ENCODE data around the gene CDKN2B. TPM values are rescaled to one million over a fixed set of nuclear protein-coding genes. Genes with fewer than 3 reads are reported as not detected.
A peak's percentile ranks its signal among the peaks of the same experiment; 100 is the strongest.

CDKN2B gene
- total RNA-seq, 1 experiment from 2014 or later = 29.6 TPM

GRCh38 chr9:21995006-21995665 lies 14.0 kb downstream of the CDKN2B start:
- DNase-seq (ENCODE audit: low read depth in 1 of 2, low spot score in 2 of 2) = peak; percentile 73 to 74
- peak overlapping the region; percentile 80 for H3K4me3 ChIP-seq
- H3K9me3 ChIP-seq (replicated peaks) = no peaks in the 10 kb centered on the region
- H3K27me3 ChIP-seq (replicated peaks) = no peaks in the 10 kb centered on the region
- peaks cover 32% of the 10 kb centered on the region for H3K36me3 ChIP-seq
- peaks cover 23% of the 10 kb centered on the region for H3K4me1 ChIP-seq (replicated peaks)
- H3K27ac ChIP-seq = peak overlapping the region; percentile 94

DNA sequence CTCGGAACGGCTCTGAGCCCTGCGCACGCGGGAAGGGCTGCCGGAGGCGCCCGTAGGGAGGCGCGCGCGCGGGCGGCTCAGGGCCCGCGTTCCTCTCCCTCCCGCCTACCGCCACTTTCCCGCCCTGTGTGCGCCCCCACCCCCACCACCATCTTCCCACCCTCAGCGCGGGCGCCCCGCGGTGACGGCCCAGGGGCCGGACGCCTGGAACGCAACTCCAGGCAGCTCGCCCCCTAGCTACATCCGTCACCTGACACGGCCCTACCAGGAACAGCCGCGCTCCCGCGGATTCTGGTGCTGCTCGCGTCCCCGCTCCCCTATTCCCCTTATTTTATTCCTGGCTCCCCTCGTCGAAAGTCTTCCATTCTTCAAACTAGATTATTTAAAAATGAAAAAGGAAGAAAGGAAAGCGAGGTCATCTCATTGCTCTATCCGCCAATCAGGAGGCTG lies 14.5 kb downstream of the CDKN2B start, which contains the start of gene CDKN2B-AS1:
Gene CDKN2B-AS1 (plus strand): TSS at position 236 of the 450 bp plus-strand sequence.
- peak; percentile 80 for DNase-seq (ENCODE audit: low read depth in 1 of 2, low spot score in 2 of 2)
- H3K27ac ChIP-seq = peak within 1 kb of the TSS; percentile 94

DNA sequence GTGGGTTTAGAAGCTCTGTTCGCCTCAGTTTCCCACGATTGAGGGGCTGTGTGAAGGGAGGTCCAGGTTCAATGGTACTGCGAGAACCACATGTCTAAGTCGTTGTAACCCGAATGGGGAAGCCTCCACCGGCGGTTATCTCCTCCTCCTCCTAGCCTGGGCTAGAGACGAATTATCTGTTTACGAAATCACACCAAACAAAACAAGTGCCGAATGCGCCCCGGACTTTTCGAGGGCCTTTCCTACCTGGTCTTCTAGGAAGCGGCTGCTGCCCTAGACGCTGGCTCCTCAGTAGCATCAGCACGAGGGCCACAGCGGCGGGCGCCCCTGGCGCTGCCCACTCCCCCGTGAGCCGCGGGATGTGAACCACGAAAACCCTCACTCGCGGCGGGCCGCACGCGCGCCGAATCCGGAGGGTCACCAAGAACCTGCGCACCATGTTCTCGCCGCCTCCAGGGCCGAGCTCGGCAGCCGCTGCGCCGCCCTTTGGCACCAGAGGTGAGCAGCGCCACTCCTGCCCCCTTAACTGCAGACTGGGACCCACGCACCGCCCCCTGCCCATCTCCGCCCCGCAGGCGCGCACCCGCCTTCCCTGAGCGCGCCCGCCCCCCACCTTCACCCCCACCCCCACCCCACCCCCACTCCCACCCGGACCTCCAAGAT lies 15.1 kb downstream of the CDKN2B start, which contains the start of gene CDKN2A:
Gene CDKN2A (minus strand): TSS at position 500 of the 663 bp plus-strand sequence.
- peak; percentile 73 to 78 for DNase-seq (ENCODE audit: low read depth in 1 of 2, low spot score in 2 of 2)
- no peaks in the 10 kb centered on the region for H3K9me3 ChIP-seq (replicated peaks)
- H3K27ac ChIP-seq = peak within 1 kb of the TSS; percentile 94
- peaks cover 29% of the 10 kb centered on the region for H3K4me1 ChIP-seq (replicated peaks)
- H3K36me3 ChIP-seq = peaks cover 38% of the 10 kb centered on the region
- no peaks in the 10 kb centered on the region for H3K27me3 ChIP-seq (replicated peaks)
- H3K4me3 ChIP-seq = peak within 1 kb of the TSS; percentile 80

More for the DNA sequence above, 14.5 kb downstream of the CDKN2B start, which contains the start of gene CDKN2B-AS1:
- peaks cover 23% of the 10 kb centered on the region for H3K4me1 ChIP-seq (replicated peaks)
- H3K9me3 ChIP-seq (replicated peaks) = no peaks in the 10 kb centered on the region
- H3K4me3 ChIP-seq = peak within 1 kb of the TSS; percentile 80
- H3K27me3 ChIP-seq (replicated peaks) = no peaks in the 10 kb centered on the region
- H3K36me3 ChIP-seq = peaks cover 35% of the 10 kb centered on the region

DNA sequence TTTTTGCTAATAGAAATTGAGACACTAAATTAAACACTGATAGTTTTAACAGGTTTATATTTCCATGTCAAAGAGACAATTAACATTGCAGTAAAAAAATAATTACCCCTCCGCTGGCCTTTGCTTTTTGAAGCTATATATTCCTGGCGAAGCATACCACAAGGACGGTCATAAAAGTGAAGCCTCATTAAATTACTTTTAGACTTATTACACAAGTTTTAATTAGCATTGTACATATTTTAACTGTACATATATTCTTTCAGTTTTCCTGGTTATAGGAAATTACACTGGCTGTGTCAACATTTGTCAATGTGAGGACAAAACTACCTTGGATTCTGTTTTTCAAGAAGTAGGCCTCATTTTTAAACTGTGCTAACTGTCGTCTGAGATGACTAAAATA lies 16.1 kb downstream of the CDKN2B start:
- Histone ChIP-seq H3K4me1 (replicated peaks) (peaks cover 32% of the 10 kb centered on the region), H3K9me3 (replicated peaks) (no peaks in the 10 kb centered on the region), H3K4me3 (peak overlapping the region; percentile 80), H3K27me3 (replicated peaks) (no peaks in the 10 kb centered on the region), H3K27ac (peak overlapping the region; percentile 77), H3K36me3 (peaks cover 38% of the 10 kb centered on the region)
- DNase-seq (ENCODE audit: low read depth in 1 of 2, low spot score in 2 of 2) = no peak

GRCh38 chr9:21991072-21991959 lies 17.8 kb downstream of the CDKN2B start:
- H3K27me3 ChIP-seq (replicated peaks) = no peaks in the 10 kb centered on the region
- H3K36me3 ChIP-seq = peaks cover 24% of the 10 kb centered on the region
- peak in 1 of 2 experiments; percentile 65 for DNase-seq (ENCODE audit: low read depth in 1 of 2, low spot score in 2 of 2)
- no peaks in the 10 kb centered on the region for H3K9me3 ChIP-seq (replicated peaks)
- H3K27ac ChIP-seq = peak overlapping the region; percentile 77
- H3K4me1 ChIP-seq (replicated peaks) = peaks cover 18% of the 10 kb centered on the region
- H3K4me3 ChIP-seq = peak overlapping the region; percentile 80

GRCh38 chr9:21989440-21990189 lies 19.5 kb downstream of the CDKN2B start:
- H3K9me3 ChIP-seq (replicated peaks) = no peaks in the 10 kb centered on the region
- no peaks in the 10 kb centered on the region for H3K27me3 ChIP-seq (replicated peaks)
- H3K4me1 ChIP-seq (replicated peaks) = peaks cover 18% of the 10 kb centered on the region
- H3K27ac ChIP-seq = no peak overlapping the region
- peaks cover 16% of the 10 kb centered on the region for H3K36me3 ChIP-seq
- DNase-seq (ENCODE audit: low read depth in 1 of 2, low spot score in 2 of 2) = no peak
- H3K4me3 ChIP-seq = no peak overlapping the region

DNA sequence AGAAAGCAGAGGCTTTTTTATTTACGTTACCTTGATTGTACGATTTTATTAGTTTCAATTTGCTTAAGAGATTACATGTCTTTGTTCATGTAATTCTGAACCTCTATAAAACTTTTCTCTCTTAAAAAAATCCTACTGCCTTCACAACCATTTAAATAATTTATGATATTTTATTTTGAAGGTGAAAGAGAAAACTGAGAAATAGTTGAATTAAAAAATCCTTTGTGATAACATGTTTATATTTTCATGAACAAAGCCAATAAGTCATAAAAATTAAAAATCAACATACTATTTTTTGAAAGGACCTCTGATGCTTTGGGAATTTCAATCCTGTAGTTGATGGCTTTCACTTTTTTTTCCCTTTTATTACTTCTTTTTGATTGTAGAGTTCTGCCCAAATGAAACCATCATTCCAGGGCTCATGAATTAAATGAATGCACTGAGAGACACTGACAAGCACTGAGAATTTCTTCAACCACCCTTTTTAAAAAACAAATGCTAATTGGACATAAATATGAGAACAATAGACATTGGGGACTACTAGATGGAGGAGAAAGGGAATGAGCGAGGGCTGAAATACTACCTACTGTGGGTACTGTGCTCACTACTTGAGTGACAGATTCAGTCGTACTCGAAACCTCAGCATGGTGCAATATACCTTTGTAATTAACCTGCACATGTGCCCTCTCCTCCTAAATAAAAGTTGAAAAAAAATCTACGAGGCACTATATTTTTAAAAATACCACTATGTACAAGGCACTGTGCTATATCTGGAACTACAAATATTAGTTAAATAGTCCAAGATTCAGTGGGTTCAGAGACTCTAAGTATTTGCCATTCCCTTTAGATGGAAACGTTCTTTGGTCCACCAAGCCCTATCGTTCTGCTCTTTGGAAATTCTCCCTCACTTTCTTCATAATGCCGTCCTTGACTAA lies 20.8 kb downstream of the CDKN2B start:
- H3K27ac ChIP-seq = peak overlapping the region; percentile 81
- DNase-seq (ENCODE audit: low read depth in 1 of 2, low spot score in 2 of 2) = peak in 1 of 2 experiments; percentile 53
- H3K4me1 ChIP-seq (replicated peaks) = peaks cover 18% of the 10 kb centered on the region
- H3K4me3 ChIP-seq = peak overlapping the region; percentile 17
- H3K36me3 ChIP-seq = peaks cover 14% of the 10 kb centered on the region
- H3K9me3 ChIP-seq (replicated peaks) = no peaks in the 10 kb centered on the region
- H3K27me3 ChIP-seq (replicated peaks) = no peaks in the 10 kb centered on the region

GRCh38 chr9:21985964-21986667 lies 23.0 kb downstream of the CDKN2B start:
- Histone ChIP-seq H3K36me3 (peaks cover 12% of the 10 kb centered on the region), H3K9me3 (replicated peaks) (no peaks in the 10 kb centered on the region), H3K27me3 (replicated peaks) (no peaks in the 10 kb centered on the region), H3K27ac (peak overlapping the region; percentile 81), H3K4me3 (no peak overlapping the region), H3K4me1 (replicated peaks) (peaks cover 18% of the 10 kb centered on the region)
- no peak for DNase-seq (ENCODE audit: low read depth in 1 of 2, low spot score in 2 of 2)

- Histone ChIP-seq H3K4me3 (no peak overlapping the region), H3K27me3 (replicated peaks) (no peaks in the 10 kb centered on the region), H3K9me3 (replicated peaks) (no peaks in the 10 kb centered on the region), H3K4me1 (replicated peaks) (peaks cover 13% of the 10 kb centered on the region), H3K27ac (no peak overlapping the region), H3K36me3 (no peaks in the 10 kb centered on the region; the same call in 1 of the 2 replicates)
- no peak for DNase-seq (ENCODE audit: low read depth in 1 of 2, low spot score in 2 of 2)
Measured at GRCh38 chr9:21984101-21984500, 25.0 kb downstream of the CDKN2B start.

GRCh38 chr9:21983561-21983935 lies 25.6 kb downstream of the CDKN2B start:
- H3K27ac ChIP-seq = no peak overlapping the region
- H3K36me3 ChIP-seq = no peaks in the 10 kb centered on the region; the same call in 1 of the 2 replicates
- H3K4me1 ChIP-seq (replicated peaks) = peaks cover 7% of the 10 kb centered on the region
- H3K27me3 ChIP-seq (replicated peaks) = no peaks in the 10 kb centered on the region
- no peaks in the 10 kb centered on the region for H3K9me3 ChIP-seq (replicated peaks)
- H3K4me3 ChIP-seq = no peak overlapping the region
- DNase-seq (ENCODE audit: low read depth in 1 of 2, low spot score in 2 of 2) = no peak

- H3K4me1 ChIP-seq (replicated peaks) = peaks cover 4% of the 10 kb centered on the region; the same call in 1 of the 2 replicates
- no peak for DNase-seq (ENCODE audit: low read depth in 1 of 2, low spot score in 2 of 2)
- no peaks in the 10 kb centered on the region for H3K36me3 ChIP-seq
- H3K4me3 ChIP-seq = no peak overlapping the region
- no peaks in the 10 kb centered on the region for H3K27me3 ChIP-seq (replicated peaks)
- H3K9me3 ChIP-seq (replicated peaks) = no peaks in the 10 kb centered on the region
- H3K27ac ChIP-seq = no peak overlapping the region
Measured at GRCh38 chr9:21982861-21983560, 26.1 kb downstream of the CDKN2B start.

Data from SJSA1 (cell line).